ENCODE results near the gene OSBPL6.
A peak's percentile ranks its signal among the peaks of the same experiment; 100 is the strongest.

The OSBPL6 gene

DNA sequence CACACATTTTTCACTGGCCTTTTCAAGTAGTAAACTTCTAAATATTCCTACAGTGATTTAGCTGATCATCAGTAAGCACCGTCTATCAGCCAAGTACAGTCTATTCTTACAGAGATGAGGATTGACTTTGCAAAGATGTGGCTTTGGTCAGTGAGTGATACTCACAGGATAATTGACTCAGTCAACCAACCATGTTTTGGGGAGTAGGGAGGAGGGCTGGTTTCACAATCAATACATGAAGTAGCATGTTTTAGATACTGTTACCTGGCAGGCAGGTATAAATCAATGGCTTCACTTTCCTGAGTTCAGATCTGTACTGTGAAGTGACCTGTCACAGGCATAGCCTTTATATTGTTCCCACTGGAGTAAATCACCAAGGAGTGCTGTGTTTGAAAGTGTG lies 27.2 kb downstream of the OSBPL6 start:
- H3K27me3 ChIP-seq (replicated peaks; ENCODE audit: control insufficient read depth, insufficient read depth, low read length): no peaks in the 10 kb centered on the region
- H3K36me3 ChIP-seq (ENCODE audit: control insufficient read depth, insufficient read depth, low read length, severe bottlenecking): no peaks in the 10 kb centered on the region
- H3K4me1 ChIP-seq (ENCODE audit: control insufficient read depth, insufficient read depth, low read length): no peaks in the 10 kb centered on the region
- H3K9me3 ChIP-seq (ENCODE audit: control insufficient read depth, low read length): no peaks in the 10 kb centered on the region
- no peak overlapping the region for H3K4me3 ChIP-seq (ENCODE audit: low read length)
- H3K9ac ChIP-seq (ENCODE audit: low read length): no peak overlapping the region
- no peak for DNase-seq (ENCODE audit: low read depth)

DNA sequence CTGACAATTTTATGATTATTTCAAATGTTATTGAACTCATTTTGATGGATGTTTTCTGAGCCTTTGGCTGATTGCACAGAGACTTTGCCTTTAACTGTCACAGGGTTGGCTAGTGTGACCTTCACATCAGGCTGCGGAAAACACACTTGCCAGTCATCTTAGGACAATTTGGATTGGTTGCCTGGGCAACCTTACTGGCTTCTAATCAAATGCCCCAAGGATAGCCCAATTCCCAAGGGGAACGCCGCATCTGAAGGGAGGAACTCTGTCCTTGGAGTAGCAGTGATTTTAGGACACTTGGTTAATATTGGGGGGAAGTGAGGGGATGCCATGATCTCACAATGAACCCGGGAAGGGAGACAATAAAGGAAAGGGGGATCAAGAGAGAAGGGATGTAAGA lies 29.5 kb downstream of the OSBPL6 start:
- H3K4me3 ChIP-seq (ENCODE audit: low read length): no peak overlapping the region
- DNase-seq (ENCODE audit: low read depth): no peak
- no peaks in the 10 kb centered on the region for H3K9me3 ChIP-seq (ENCODE audit: control insufficient read depth, low read length)
- no peak overlapping the region for H3K9ac ChIP-seq (ENCODE audit: low read length)
- H3K27me3 ChIP-seq (replicated peaks; ENCODE audit: control insufficient read depth, insufficient read depth, low read length): no peaks in the 10 kb centered on the region
- H3K36me3 ChIP-seq (ENCODE audit: control insufficient read depth, insufficient read depth, low read length, severe bottlenecking): no peaks in the 10 kb centered on the region
- H3K4me1 ChIP-seq (ENCODE audit: control insufficient read depth, insufficient read depth, low read length): no peaks in the 10 kb centered on the region

DNA sequence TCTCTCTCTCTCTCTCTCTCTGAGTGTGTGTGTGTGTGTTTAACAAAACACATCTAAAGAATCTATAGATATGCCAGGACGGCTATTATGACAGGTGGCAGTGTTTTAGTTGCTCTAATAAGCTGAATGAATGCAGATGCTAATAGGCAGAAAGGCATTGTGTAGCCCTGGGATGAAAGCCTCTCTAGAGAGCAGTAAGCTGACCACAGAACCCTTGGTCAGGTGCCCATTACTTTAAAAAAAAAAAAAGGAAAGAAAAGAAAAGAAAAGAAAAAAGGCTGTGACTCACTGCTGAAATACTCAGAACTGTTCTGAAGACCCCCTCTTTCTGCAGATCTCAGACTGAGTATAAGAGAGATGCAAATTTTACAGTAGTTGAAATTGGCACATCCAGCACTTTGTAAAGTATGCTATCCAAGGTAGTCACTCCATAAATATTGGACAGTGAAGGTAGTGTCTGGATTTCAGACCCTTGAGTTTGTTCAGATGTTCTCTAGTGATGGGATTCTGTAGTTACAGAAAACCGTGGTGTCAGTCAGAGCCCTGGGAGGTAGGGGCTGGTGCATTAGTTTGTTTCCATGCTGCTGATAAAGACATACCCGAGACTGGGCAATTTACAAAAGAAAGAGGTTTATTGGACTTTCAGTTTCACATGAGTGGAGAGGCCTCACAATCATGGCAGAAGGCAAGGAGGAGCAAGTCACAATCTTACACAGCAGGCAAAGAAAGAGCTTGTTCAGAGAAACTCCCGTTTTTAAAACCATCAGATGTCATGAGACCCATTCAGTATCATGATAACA lies 30.9 kb downstream of the OSBPL6 start:
- peak; percentile 19 for DNase-seq (ENCODE audit: low read depth)
- no peaks in the 10 kb centered on the region for H3K4me1 ChIP-seq (ENCODE audit: control insufficient read depth, insufficient read depth, low read length)
- H3K9ac ChIP-seq (ENCODE audit: low read length): no peak overlapping the region
- H3K4me3 ChIP-seq (ENCODE audit: low read length): no peak overlapping the region
- H3K36me3 ChIP-seq (ENCODE audit: control insufficient read depth, insufficient read depth, low read length, severe bottlenecking): no peaks in the 10 kb centered on the region
- H3K9me3 ChIP-seq (ENCODE audit: control insufficient read depth, low read length): no peaks in the 10 kb centered on the region
- no peaks in the 10 kb centered on the region for H3K27me3 ChIP-seq (replicated peaks; ENCODE audit: control insufficient read depth, insufficient read depth, low read length)

DNA sequence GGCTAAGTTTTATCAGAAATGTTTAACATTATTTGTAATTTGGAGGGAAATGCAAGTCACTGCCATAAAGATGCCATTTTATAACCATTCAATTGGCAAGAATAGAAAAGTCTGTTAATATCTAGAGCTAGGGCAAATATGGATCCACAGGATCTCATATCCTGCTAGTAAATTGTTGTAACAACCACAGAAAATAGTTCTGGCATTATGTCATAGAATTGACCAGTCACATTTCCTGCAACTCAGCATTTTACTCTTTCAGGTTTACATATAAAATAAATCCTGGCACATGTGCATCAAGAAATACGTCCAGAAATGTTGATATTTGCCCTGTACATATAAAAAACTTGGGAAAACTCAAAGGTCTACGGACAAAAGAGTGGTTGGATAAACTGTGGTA lies 32.9 kb downstream of the OSBPL6 start:
- H3K27me3 ChIP-seq (replicated peaks; ENCODE audit: control insufficient read depth, insufficient read depth, low read length): no peaks in the 10 kb centered on the region
- no peaks in the 10 kb centered on the region for H3K4me1 ChIP-seq (ENCODE audit: control insufficient read depth, insufficient read depth, low read length)
- no peaks in the 10 kb centered on the region for H3K36me3 ChIP-seq (ENCODE audit: control insufficient read depth, insufficient read depth, low read length, severe bottlenecking)
- H3K9me3 ChIP-seq (ENCODE audit: control insufficient read depth, low read length): no peaks in the 10 kb centered on the region
- H3K9ac ChIP-seq (ENCODE audit: low read length): no peak overlapping the region
- H3K4me3 ChIP-seq (ENCODE audit: low read length): no peak overlapping the region
- peak; percentile 20 for DNase-seq (ENCODE audit: low read depth)

DNA sequence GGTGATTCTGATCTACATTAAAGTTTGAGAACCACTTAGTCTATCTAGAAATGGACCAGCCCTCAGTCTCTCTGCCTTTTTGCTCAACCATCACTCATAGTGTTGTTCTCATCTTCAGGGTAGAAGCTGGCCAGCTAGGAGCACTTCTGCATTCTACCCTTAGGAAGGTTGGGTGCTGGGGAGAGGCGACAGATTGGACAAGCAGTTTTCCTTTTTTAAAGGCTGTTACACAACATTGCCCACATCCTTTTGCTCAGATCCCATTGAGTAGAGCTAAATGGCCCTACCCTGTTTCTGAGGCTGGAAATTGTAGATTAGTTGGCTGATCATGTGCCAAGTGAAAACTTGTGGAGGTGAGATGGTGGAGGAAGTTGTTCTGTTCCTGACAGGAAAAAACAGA lies 35.6 kb downstream of the OSBPL6 start:
- DNase-seq (ENCODE audit: low read depth): no peak
- H3K27me3 ChIP-seq (replicated peaks; ENCODE audit: control insufficient read depth, insufficient read depth, low read length): no peaks in the 10 kb centered on the region
- no peaks in the 10 kb centered on the region for H3K36me3 ChIP-seq (ENCODE audit: control insufficient read depth, insufficient read depth, low read length, severe bottlenecking)

DNA sequence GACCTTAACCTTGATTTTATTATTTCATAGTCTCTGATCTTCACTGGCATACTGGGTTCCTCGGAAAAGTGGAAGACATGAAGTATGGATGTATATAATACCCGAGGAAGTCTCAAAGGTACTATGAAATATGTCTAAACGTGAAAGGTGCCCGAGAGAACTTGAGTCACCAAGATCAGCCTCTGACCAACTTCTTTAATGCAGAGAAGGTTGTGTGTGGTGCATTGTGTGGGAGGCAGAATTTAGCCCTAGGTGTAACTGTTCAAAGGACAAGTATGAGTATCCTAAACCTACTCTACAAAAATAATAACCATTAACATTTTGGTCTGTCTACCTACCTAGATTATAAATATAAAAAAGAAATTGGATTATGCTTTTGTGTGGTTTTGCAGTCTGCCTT lies 36.1 kb downstream of the OSBPL6 start:
- H3K36me3 ChIP-seq (ENCODE audit: control insufficient read depth, insufficient read depth, low read length, severe bottlenecking): no peaks in the 10 kb centered on the region
- no peak overlapping the region for H3K4me3 ChIP-seq (ENCODE audit: low read length)
- H3K9me3 ChIP-seq (ENCODE audit: control insufficient read depth, low read length): no peaks in the 10 kb centered on the region
- H3K9ac ChIP-seq (ENCODE audit: low read length): no peak overlapping the region
- no peaks in the 10 kb centered on the region for H3K27me3 ChIP-seq (replicated peaks; ENCODE audit: control insufficient read depth, insufficient read depth, low read length)
- H3K4me1 ChIP-seq (ENCODE audit: control insufficient read depth, insufficient read depth, low read length): no peaks in the 10 kb centered on the region
- DNase-seq (ENCODE audit: low read depth): no peak

More for the DNA sequence above, 35.6 kb downstream of the OSBPL6 start:
- Histone ChIP-seq H3K4me3 (ENCODE audit: low read length) (no peak overlapping the region), H3K4me1 (ENCODE audit: control insufficient read depth, insufficient read depth, low read length) (no peaks in the 10 kb centered on the region), H3K9ac (ENCODE audit: low read length) (no peak overlapping the region), H3K9me3 (ENCODE audit: control insufficient read depth, low read length) (no peaks in the 10 kb centered on the region)

DNA sequence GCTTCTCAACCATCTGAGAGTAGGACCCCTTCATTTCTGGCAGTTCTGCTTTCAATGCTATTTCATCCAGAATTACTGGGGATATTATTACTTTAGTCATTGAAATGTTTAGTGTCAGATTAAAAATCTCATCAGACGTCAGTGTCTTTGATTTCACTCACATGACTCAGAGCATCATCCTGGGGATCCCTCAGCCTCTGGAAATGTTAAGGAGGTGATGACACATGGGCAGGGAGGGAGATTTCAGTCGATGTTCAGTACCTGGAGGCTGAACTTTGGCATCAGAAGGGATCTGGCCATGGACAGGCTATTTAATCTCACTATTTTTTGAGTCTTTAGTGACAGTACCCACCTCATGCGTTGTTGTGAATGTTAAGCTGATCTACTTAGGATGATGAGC lies 39.1 kb downstream of the OSBPL6 start:
- no peaks in the 10 kb centered on the region for H3K27me3 ChIP-seq (replicated peaks; ENCODE audit: control insufficient read depth, insufficient read depth, low read length)
- DNase-seq (ENCODE audit: low read depth): no peak
- H3K4me3 ChIP-seq (ENCODE audit: low read length): no peak overlapping the region
- H3K9me3 ChIP-seq (ENCODE audit: control insufficient read depth, low read length): no peaks in the 10 kb centered on the region
- peaks cover 7% of the 10 kb centered on the region for H3K4me1 ChIP-seq (ENCODE audit: control insufficient read depth, insufficient read depth, low read length)
- H3K36me3 ChIP-seq (ENCODE audit: control insufficient read depth, insufficient read depth, low read length, severe bottlenecking): no peaks in the 10 kb centered on the region
- H3K9ac ChIP-seq (ENCODE audit: low read length): no peak overlapping the region

DNA sequence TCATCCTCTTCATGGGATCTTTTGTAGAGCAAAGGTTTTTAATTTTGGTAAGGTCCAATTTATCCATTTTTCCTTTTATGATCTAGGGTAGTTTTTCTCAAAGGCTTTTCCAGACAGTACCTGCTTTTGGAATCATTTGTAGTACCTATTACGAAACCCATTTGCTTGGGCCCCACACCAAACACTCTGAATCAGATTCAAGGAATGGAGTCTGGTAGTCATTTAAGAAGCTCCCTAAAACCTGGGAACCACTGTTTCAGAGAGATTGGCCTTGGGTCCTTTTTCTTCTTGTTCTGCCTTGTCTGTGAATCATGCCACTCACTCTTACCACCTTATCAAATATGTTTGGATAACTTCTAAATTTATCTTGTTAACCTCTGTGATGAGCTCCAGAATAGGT lies 40.3 kb downstream of the OSBPL6 start:
- DNase-seq (ENCODE audit: low read depth): peak; percentile 41
- no peaks in the 10 kb centered on the region for H3K9me3 ChIP-seq (ENCODE audit: control insufficient read depth, low read length)
- no peaks in the 10 kb centered on the region for H3K36me3 ChIP-seq (ENCODE audit: control insufficient read depth, insufficient read depth, low read length, severe bottlenecking)
- peaks cover 7% of the 10 kb centered on the region for H3K4me1 ChIP-seq (ENCODE audit: control insufficient read depth, insufficient read depth, low read length)
- no peak overlapping the region for H3K9ac ChIP-seq (ENCODE audit: low read length)
- no peaks in the 10 kb centered on the region for H3K27me3 ChIP-seq (replicated peaks; ENCODE audit: control insufficient read depth, insufficient read depth, low read length)
- H3K4me3 ChIP-seq (ENCODE audit: low read length): no peak overlapping the region

DNA sequence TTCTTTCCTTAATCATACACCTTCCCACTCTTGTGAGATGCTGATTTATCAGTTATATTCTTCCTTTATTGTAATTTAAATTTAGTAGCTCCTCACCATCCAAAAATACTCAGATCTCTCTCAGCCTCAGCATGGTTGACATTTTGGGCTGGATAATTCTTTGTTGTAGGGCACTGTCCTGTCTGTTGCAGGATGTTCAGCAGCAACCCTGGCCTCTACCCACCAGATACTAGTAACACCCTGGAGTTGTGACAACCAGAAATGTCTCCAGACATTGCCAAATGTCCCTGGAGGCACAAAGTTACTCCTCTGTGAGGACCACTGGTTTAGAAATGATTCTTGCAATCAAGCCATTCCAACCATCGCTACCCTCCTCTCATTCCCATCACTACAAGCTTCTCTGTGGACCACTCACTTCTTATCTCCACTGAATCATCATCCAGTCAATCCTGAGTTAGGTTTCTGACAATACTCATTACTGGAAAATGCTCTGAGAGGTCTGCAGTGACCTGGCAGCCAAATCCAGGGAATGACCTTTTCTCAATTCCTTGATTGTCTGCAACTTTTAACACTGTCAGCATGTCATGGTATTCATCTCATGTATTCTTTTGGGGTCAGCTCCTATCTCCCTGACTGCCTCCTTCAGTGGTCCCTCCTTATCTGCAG lies 43.3 kb downstream of the OSBPL6 start:
- no peaks in the 10 kb centered on the region for H3K9me3 ChIP-seq (ENCODE audit: control insufficient read depth, low read length)
- no peaks in the 10 kb centered on the region for H3K36me3 ChIP-seq (ENCODE audit: control insufficient read depth, insufficient read depth, low read length, severe bottlenecking)
- DNase-seq (ENCODE audit: low read depth): no peak
- no peak overlapping the region for H3K9ac ChIP-seq (ENCODE audit: low read length)
- peaks cover 16% of the 10 kb centered on the region for H3K4me1 ChIP-seq (ENCODE audit: control insufficient read depth, insufficient read depth, low read length)
- H3K27me3 ChIP-seq (replicated peaks; ENCODE audit: control insufficient read depth, insufficient read depth, low read length): no peaks in the 10 kb centered on the region
- H3K4me3 ChIP-seq (ENCODE audit: low read length): no peak overlapping the region

DNA sequence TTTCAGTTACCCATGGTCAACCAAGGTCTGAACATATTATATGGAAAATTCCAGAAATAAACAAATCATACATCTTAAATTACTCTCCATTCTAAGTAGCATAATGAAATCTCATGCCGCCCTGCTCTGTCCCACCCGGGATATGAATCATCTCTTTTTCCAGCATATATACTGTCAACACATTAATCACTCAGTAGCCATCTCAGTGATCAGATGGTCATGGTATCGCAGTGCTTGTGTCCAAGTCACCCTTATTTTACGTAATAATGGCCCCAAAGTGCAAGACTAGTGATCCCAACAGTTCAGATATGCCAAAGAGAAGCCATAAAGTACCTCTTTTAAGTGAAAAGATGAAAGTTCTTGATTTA lies 43.8 kb downstream of the OSBPL6 start:
- Histone ChIP-seq H3K9me3 (ENCODE audit: control insufficient read depth, low read length) (no peaks in the 10 kb centered on the region), H3K27me3 (replicated peaks; ENCODE audit: control insufficient read depth, insufficient read depth, low read length) (no peaks in the 10 kb centered on the region), H3K9ac (ENCODE audit: low read length) (no peak overlapping the region), H3K36me3 (ENCODE audit: control insufficient read depth, insufficient read depth, low read length, severe bottlenecking) (no peaks in the 10 kb centered on the region), H3K4me3 (ENCODE audit: low read length) (no peak overlapping the region), H3K4me1 (ENCODE audit: control insufficient read depth, insufficient read depth, low read length) (peaks cover 16% of the 10 kb centered on the region)
- DNase-seq (ENCODE audit: low read depth): peak; percentile 19

DNA sequence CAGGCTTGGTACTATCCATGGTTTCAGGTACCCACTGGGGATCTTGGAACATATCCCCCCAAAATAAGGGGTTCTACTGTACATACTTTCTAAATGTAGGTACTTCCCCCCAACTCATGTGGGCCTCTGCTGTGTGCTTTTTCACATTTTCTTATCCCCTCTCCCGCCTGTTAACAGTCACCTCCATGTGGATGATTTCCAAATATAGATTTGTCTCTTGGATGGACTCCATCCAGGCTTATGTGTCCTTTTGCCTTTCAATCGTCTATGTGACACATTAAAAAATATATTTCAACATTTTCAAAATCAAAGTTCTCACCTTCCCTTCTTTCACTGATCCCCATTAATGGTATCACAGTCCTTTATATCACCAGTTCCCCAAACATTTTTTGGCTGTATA lies 44.4 kb downstream of the OSBPL6 start:
- Histone ChIP-seq H3K9me3 (ENCODE audit: control insufficient read depth, low read length) (no peaks in the 10 kb centered on the region), H3K36me3 (ENCODE audit: control insufficient read depth, insufficient read depth, low read length, severe bottlenecking) (no peaks in the 10 kb centered on the region), H3K9ac (ENCODE audit: low read length) (no peak overlapping the region), H3K4me3 (ENCODE audit: low read length) (no peak overlapping the region), H3K27me3 (replicated peaks; ENCODE audit: control insufficient read depth, insufficient read depth, low read length) (no peaks in the 10 kb centered on the region), H3K4me1 (ENCODE audit: control insufficient read depth, insufficient read depth, low read length) (peaks cover 16% of the 10 kb centered on the region)
- DNase-seq (ENCODE audit: low read depth): no peak

Data from adipocyte (in vitro differentiated cells).